Erythroblast (primary cell): ENCODE results near the gene TAS2R14.

Experiments
- GATA1 ChIP-seq: IDR thresholded peaks from 2 replicates; pipeline ENCODE4 v1.6.1; 2011; ENCODE audit warnings: low read depth, mild to moderate bottlenecking, control low read depth, low read length, moderate library complexity
- POLR2A ChIP-seq: IDR thresholded peaks from 2 replicates; pipeline ENCODE4 v1.6.1; 2011; ENCODE audit warnings: mild to moderate bottlenecking, low read length

GRCh38 chr12:10941916-10942607 lies 3.0 kb upstream of the TAS2R14 start:
- TF ChIP-seq POLR2A = no peak
- TF ChIP-seq GATA1 = no peak
